K562 (cell line): Measurements from ENCODE around the gene NTM. TPM values are rescaled to one million over a fixed set of nuclear protein-coding genes. Genes with fewer than 3 reads are reported as not detected.

Experiments used
- ATAC-seq: fragments of 200-7000 bp; cut with Tn5 transposase; 3 replicates; pipeline ENCODE4 v1.9.1; 2020; ENCODE audit warnings: moderate library complexity
- BruUV-seq: library from RNA; stranded (reverse); fragments of 400-500 nt; replicated peaks from 2 replicates; lab custom pipeline; 2021; lab: Mats Ljungman, UMichigan
- CTCF ChIA-PET: fragments of 300-600 bp; formaldehyde crosslinking; extraction: SDS; loops from one replicate; lab custom pipeline; 2021; ENCODE audit warnings: low intra/inter-chr PET ratio; lab: Yijun Ruan, JAX
- POLR2A ChIA-PET: fragments of 300-600, 350-650 bp; sonication (Branson Sonifier 250); formaldehyde crosslinking; extraction: SDS; loops from one replicate; lab custom pipeline; 2021; ENCODE audit warnings: antibody characterized with exemption, inconsistent platforms; lab: Yijun Ruan, JAX
- DNase-seq, 4 experiments: peaks; one replicate each; pipeline versions ENCODE4 v3.0.0 to v3.0.0-alpha.2; 2011 to 2018; ENCODE audit warnings: low spot score in 3 of 4, mixed read lengths in 3 of 4; ENCODE audit errors: extremely low read depth in 1 of 4
- FAIRE-seq: peaks from 2 replicates; lab custom pipeline; 2011; peaks lifted over from hg19 to GRCh38; lab: Jason Lieb, UNC
- H2AFZ ChIP-seq: 2 replicates; pipeline ENCODE4 v1.6.0; 2011; ENCODE audit warnings: low read depth, low read length, control low read depth, inconsistent platforms
- H3K27ac ChIP-seq: fragments of 200-600 bp; 3 replicates; pipeline ENCODE4 v1.8.0; 2011; ENCODE audit warnings: low read depth, mild to moderate bottlenecking, control low read depth, inconsistent platforms, low read length, moderate library complexity, mixed read lengths; ENCODE audit errors: extremely low read depth
- H3K27me3 ChIP-seq, 2 experiments: fragments of 300-600 bp in 1 of 2; 2 replicates in 1 of 2; 3 replicates in 1 of 2; pipeline versions ENCODE4 v1.6.0 to v1.8.0; 2011; ENCODE audit warnings: inconsistent platforms in 2 of 2, low read length in 2 of 2, mild to moderate bottlenecking in 1 of 2, mixed read lengths in 1 of 2, moderate library complexity in 1 of 2; ENCODE audit not compliant: control insufficient read depth in 2 of 2, insufficient read depth in 2 of 2
- H3K36me3 ChIP-seq: fragments of 300-600 bp; 3 replicates; pipeline ENCODE4 v1.8.0; 2011; ENCODE audit warnings: mild to moderate bottlenecking, low read length, inconsistent platforms; ENCODE audit not compliant: control insufficient read depth, insufficient read depth
- H3K4me1 ChIP-seq, 2 experiments: fragments of 200-600 bp in 1 of 2; replicated peaks in 1 of 2; 2 replicates in 1 of 2; 3 replicates in 1 of 2; pipeline versions ENCODE4 v1.5.1 to v1.8.0; 2011; ENCODE audit warnings: inconsistent platforms in 2 of 2, low read length in 2 of 2, mild to moderate bottlenecking in 1 of 2, mixed read lengths in 1 of 2, moderate library complexity in 1 of 2; ENCODE audit not compliant: control insufficient read depth in 2 of 2, insufficient read depth in 2 of 2
- H3K4me2 ChIP-seq: 2 replicates; pipeline ENCODE4 v1.6.1; 2011; ENCODE audit warnings: low read length, control low read depth, inconsistent platforms, mixed read lengths; ENCODE audit not compliant: insufficient read depth
- H3K4me3 ChIP-seq: fragments of 200-600 bp; sonication (generic), shearing (Covaris generic); 2 replicates; pipeline ENCODE4 v1.5.1; 2016; ENCODE audit warnings: control low read depth, inconsistent platforms
- H3K79me2 ChIP-seq: fragments of 200-600 bp; 3 replicates; pipeline ENCODE4 v1.8.0; 2011; ENCODE audit warnings: low read length, inconsistent platforms; ENCODE audit not compliant: control insufficient read depth, insufficient read depth
- H3K9ac ChIP-seq, 2 experiments: 2 replicates each; pipeline versions ENCODE4 v1.6.0 to v1.6.1; 2011; ENCODE audit warnings: low read depth in 2 of 2, low read length in 2 of 2, control low read depth in 1 of 2, inconsistent platforms in 1 of 2, mild to moderate bottlenecking in 1 of 2, mixed read lengths in 1 of 2; ENCODE audit not compliant: insufficient read depth in 1 of 2
- H3K9me1 ChIP-seq: one replicate; pipeline ENCODE4 v1.6.0; 2011; ENCODE audit warnings: inconsistent platforms, mild to moderate bottlenecking, low read length, moderate library complexity; ENCODE audit not compliant: control insufficient read depth, insufficient read depth
- H3K9me3 ChIP-seq: replicated peaks from 2 replicates; pipeline ENCODE4 v1.5.1; 2011; ENCODE audit warnings: low read depth, low read length, inconsistent platforms; ENCODE audit not compliant: control insufficient read depth, insufficient read depth
- H4K20me1 ChIP-seq: replicated peaks from 2 replicates; pipeline ENCODE4 v1.6.1; 2011; ENCODE audit warnings: low read length, inconsistent platforms, mixed read lengths; ENCODE audit not compliant: control insufficient read depth, insufficient read depth
- CBFA2T2 ChIP-seq: fragments of 450-650 bp; conservative IDR thresholded peaks from 2 replicates; pipeline ENCODE4 v1.6.1; 2017; ENCODE audit warnings: mild to moderate bottlenecking
- CREB5 ChIP-seq: fragments of 250-450 bp; sonication (Bioruptor Pico); IDR thresholded peaks from 2 replicates; pipeline ENCODE4 v1.5.0; 2020; ENCODE audit warnings: mild to moderate bottlenecking
- GTF2F1 ChIP-seq: IDR thresholded peaks from 2 replicates; pipeline ENCODE4 v1.6.1; 2011; ENCODE audit warnings: low read depth, low read length, improper control_type of control experiment
- JUND ChIP-seq, 2 experiments: IDR thresholded peaks; 2 replicates in 1 of 2; 3 replicates in 1 of 2; pipeline ENCODE4 v1.6.1; 2011; ENCODE audit warnings: borderline replicate concordance in 2 of 2, low read depth in 2 of 2, low read length in 2 of 2, improper control_type of control experiment in 1 of 2, missing biosample characterization in 1 of 2, missing genetic modification characterization in 1 of 2, missing genetic modification reagents in 1 of 2
- MGA ChIP-seq: fragments of 450-650 bp; IDR thresholded peaks from 2 replicates; pipeline ENCODE4 v1.6.1; 2016; ENCODE audit warnings: mild to moderate bottlenecking, moderate library complexity
- RBM39 ChIP-seq: fragments of 200-400 bp; formaldehyde crosslinking; optimal IDR thresholded peaks from 2 replicates; pipeline ENCODE3; 2018; ENCODE audit warnings: low read depth, low read length
- WGBS: fragments of 100-300 bp; shearing (Covaris generic); methylation state at CpG from one replicate; pipeline ENCODE4 v1.1.6; 2016; ENCODE audit warnings: low coverage, mixed read lengths; ENCODE audit not compliant: insufficient coverage; ENCODE audit errors: missing lambda C conversion rate; 5-methylcytosine and 5-hydroxymethylcytosine counted together
- in situ Hi-C: fragments of 300-500 bp; cut with MboI; formaldehyde crosslinking; loops from 4 replicates; pipeline ENCODE4 v1.15.0; 2018; ENCODE audit warnings: inconsistent platforms, mixed read lengths
- intact Hi-C: fragments of 100-400 bp; cut with micrococcal nuclease; formaldehyde crosslinking; loops from 2 replicates; pipeline ENCODE4 v1.14.2; 2022
- polyA plus RNA-seq, 8 experiments: library from polyadenylated mRNA; depleted of rRNA in 4 of 8; stranded (reverse) in 5 of 8; unstranded in 3 of 8; fragments of >200 nt; fragmentation: Nextera tagmentation in 2 of 8; fragmentation: Illumina TruSeq in 1 of 8; extraction: Ambion mirVana in 2 of 8; extraction: Trizol in 1 of 8; gene quantifications; 2 replicates each; pipeline versions ENCODE4 v1.2.1 to v1.2.3, GENCODE V29; 2011 to 2014; ENCODE audit warnings: inconsistent platforms in 1 of 8, missing spikeins in 1 of 8
- total RNA-seq, 7 experiments: library from RNA; depleted of rRNA in 6 of 7; stranded (reverse); fragments of >200 nt in 6 of 7; fragmentation: Illumina TruSeq in 2 of 7; extraction: Trizol in 2 of 7; gene quantifications; 2 replicates each; pipeline versions ENCODE4 v1.2.1 to v1.2.3, GENCODE V29; 2011 to 2021; ENCODE audit warnings: low replicate concordance in 1 of 7

NTM gene
- total and polyA plus RNA-seq, 9 of the 15 experiments (the other 6 are each of a cell fraction or from before 2014, with no cell fraction given): not detected

GRCh38 chr11:131463162-131463561 is 92.7 kb downstream of the NTM start (continued):
- no peak for TF ChIP-seq CREB5 (CRISPR knock-in tag)
- TF ChIP-seq, all 486 proteins: peak for 0

- no peak for FAIRE-seq
- Histone ChIP-seq H3K27me3 (peaks cover 0 to 13% of the 10 kb centered on the region in 2 experiments; a peak in 2 of 5 replicates), H3K4me2 (no peak overlapping the region), H2AFZ (no peak overlapping the region), H3K36me3 (no peaks in the 10 kb centered on the region), H3K27ac (no peak overlapping the region), H3K79me2 (no peaks in the 10 kb centered on the region), H3K9me1 (no peaks in the 10 kb centered on the region), H3K9me3 (no peaks in the 10 kb centered on the region), H3K9ac (no peak overlapping the region), H4K20me1 (no peaks in the 10 kb centered on the region; the same call in 1 of the 2 replicates), H3K4me3 (no peak overlapping the region), H3K4me1 (no peaks in the 10 kb centered on the region)
- in situ Hi-C loops (no loop called here), intact Hi-C loops (no loop called here)
- under 1% methylated on average over 19 of the region's 23 CpGs for WGBS
- ChIA-PET CTCF (no interaction called here), POLR2A (no interaction called here)
- BruUV-seq: no TSS peak
- ATAC-seq: no peak
- no peak for DNase-seq
- TF ChIP-seq RBM39 (no peak), GTF2F1 (no peak), JUND (IDR thresholded peaks at IDR 0.05; ENCODE audit: borderline replicate concordance, low read depth, low read length) (no peak), JUND (tag; IDR thresholded peaks at IDR 0.05; ENCODE audit: borderline replicate concordance, low read depth, low read length) (no peak), MGA (no peak), CBFA2T2 (no peak)
Measured at GRCh38 chr11:131463649-131464425, 93.4 kb downstream of the NTM start.
